MCF 10A (cell line): ENCODE measurements around the gene DOCK11. TPM values are rescaled to one million over a fixed set of nuclear protein-coding genes. Genes with fewer than 3 reads are reported as not detected.
A peak's percentile ranks its signal among the peaks of the same experiment; 100 is the strongest.

Source experiments
- BruUV-seq: library from RNA; stranded (reverse); fragments of 400-500 nt; replicated peaks from 2 replicates; lab custom pipeline; 2021; lab: Mats Ljungman, UMichigan
- CTCF ChIA-PET: fragments of 300-600 bp; sonication (Branson Sonifier 250); formaldehyde crosslinking; extraction: SDS; loops from one replicate; lab custom pipeline; 2021; ENCODE audit warnings: antibody characterized with exemption, inconsistent platforms; lab: Yijun Ruan, JAX
- POLR2A ChIA-PET: fragments of 300-600, 350-650 bp; sonication (Branson Sonifier 250); formaldehyde crosslinking; extraction: SDS; loops from one replicate; lab custom pipeline; 2020; ENCODE audit warnings: antibody characterized with exemption, inconsistent platforms; lab: Yijun Ruan, JAX
- DNase-seq: peaks from one replicate; pipeline ENCODE4 v3.0.0-alpha.2; 2018; ENCODE audit not compliant: unreplicated experiment
- H3K27ac Mint-ChIP-seq: one replicate; pipeline ENCODE4 v1.8.0; 2022; ENCODE audit warnings: mild to moderate bottlenecking, low read depth, mixed read lengths; ENCODE audit not compliant: unreplicated experiment
- H3K27me3 Mint-ChIP-seq: one replicate; pipeline ENCODE4 v1.8.0; 2022; ENCODE audit warnings: mixed read lengths; ENCODE audit not compliant: insufficient read depth, unreplicated experiment
- H3K36me3 Mint-ChIP-seq: one replicate; pipeline ENCODE4 v1.8.0; 2022; ENCODE audit warnings: mild to moderate bottlenecking, moderate library complexity, mixed read lengths; ENCODE audit not compliant: insufficient read depth, unreplicated experiment
- H3K4me1 Mint-ChIP-seq: one replicate; pipeline ENCODE4 v1.8.0; 2022; ENCODE audit warnings: mixed read lengths; ENCODE audit not compliant: insufficient read depth, unreplicated experiment
- H3K4me3 Mint-ChIP-seq: one replicate; pipeline ENCODE4 v1.8.0; 2022; ENCODE audit warnings: mild to moderate bottlenecking, moderate library complexity, mixed read lengths; ENCODE audit not compliant: unreplicated experiment
- H3K9me3 Mint-ChIP-seq: one replicate; pipeline ENCODE4 v1.8.0; 2022; ENCODE audit warnings: mixed read lengths; ENCODE audit not compliant: unreplicated experiment
- CTCF ChIP-seq: fragments of 200-600 bp; IDR thresholded peaks from one replicate; pipeline ENCODE4 v1.8.0; 2022; ENCODE audit warnings: antibody characterized with exemption, mild to moderate bottlenecking; ENCODE audit not compliant: unreplicated experiment
- intact Hi-C: fragments of 100-400 bp; cut with micrococcal nuclease; formaldehyde crosslinking; loops from 2 replicates; pipeline ENCODE4 v1.14.1; 2022
- total RNA-seq: library from RNA; stranded (reverse); gene quantifications from 2 replicates; pipeline ENCODE4 v1.2.3, GENCODE V29; 2022

DOCK11 gene
- total RNA-seq, 1 experiment from 2014 or later, result 1.9 TPM

- CTCF ChIA-PET, result no interaction called here
- H3K27me3 Mint-ChIP-seq, result peaks cover 22% of the 10 kb centered on the region
- TF ChIP-seq CTCF, result no peak
- POLR2A ChIA-PET, result interaction anchor here (0.7 kb wide), 1 partner anchor 13 kb away, joined by 3 read pairs; no protein-coding TSS in a partner anchor
- no peak overlapping the region for H3K4me3 Mint-ChIP-seq
- no TSS peak for BruUV-seq
- peaks cover 6% of the 10 kb centered on the region for H3K4me1 Mint-ChIP-seq
- peaks cover 6% of the 10 kb centered on the region for H3K9me3 Mint-ChIP-seq
- no peak overlapping the region for H3K27ac Mint-ChIP-seq
- no peaks in the 10 kb centered on the region for H3K36me3 Mint-ChIP-seq
- intact Hi-C loops, result no loop called here
- no peak for DNase-seq
Measured at GRCh38 chrX:118504581-118504980, 9.0 kb downstream of the DOCK11 start.

GRCh38 chrX:118506805-118507480, 11.3 kb downstream of the DOCK11 start:
- H3K36me3 Mint-ChIP-seq, result no peaks in the 10 kb centered on the region
- ChIA-PET POLR2A (interaction anchor here (0.7 kb wide), 1 partner anchor 149 kb away, joined by 3 read pairs; no protein-coding TSS in a partner anchor), CTCF (interaction anchor here (0.6 kb wide), 1 partner anchor 342 kb away, joined by 3 read pairs; no protein-coding TSS in a partner anchor)
- TF ChIP-seq CTCF, result no peak
- no peak for DNase-seq
- peaks cover 6% of the 10 kb centered on the region for H3K4me1 Mint-ChIP-seq
- H3K27ac Mint-ChIP-seq, result no peak overlapping the region
- H3K4me3 Mint-ChIP-seq, result no peak overlapping the region
- intact Hi-C loops, result no loop called here
- BruUV-seq, result no TSS peak
- H3K9me3 Mint-ChIP-seq, result peaks cover 6% of the 10 kb centered on the region
- H3K27me3 Mint-ChIP-seq, result peaks cover 36% of the 10 kb centered on the region

GRCh38 chrX:118507766-118508165, 12.2 kb downstream of the DOCK11 start:
- H3K36me3 Mint-ChIP-seq, result no peaks in the 10 kb centered on the region
- CTCF ChIA-PET, result no interaction called here

GRCh38 chrX:118508221-118508620, 12.6 kb downstream of the DOCK11 start:
- peaks cover 24% of the 10 kb centered on the region for H3K27me3 Mint-ChIP-seq
- ChIA-PET CTCF (no interaction called here), POLR2A (no interaction called here)
- no peak for DNase-seq
- peaks cover 11% of the 10 kb centered on the region for H3K9me3 Mint-ChIP-seq
- intact Hi-C loops, result no loop called here
- H3K4me3 Mint-ChIP-seq, result no peak overlapping the region
- TF ChIP-seq CTCF, result no peak
- no peak overlapping the region for H3K27ac Mint-ChIP-seq
- BruUV-seq, result no TSS peak
- H3K4me1 Mint-ChIP-seq, result peaks cover 6% of the 10 kb centered on the region
- H3K36me3 Mint-ChIP-seq, result no peaks in the 10 kb centered on the region

More at GRCh38 chrX:118507766-118508165, 12.2 kb downstream of the DOCK11 start:
- peak; percentile 37 for DNase-seq
- intact Hi-C loops, result no loop called here
- no peak overlapping the region for H3K4me3 Mint-ChIP-seq
- no peak overlapping the region for H3K27ac Mint-ChIP-seq
- H3K27me3 Mint-ChIP-seq, result peaks cover 28% of the 10 kb centered on the region
- BruUV-seq, result no TSS peak
- POLR2A ChIA-PET, result no interaction called here
- no peak for TF ChIP-seq CTCF
- H3K9me3 Mint-ChIP-seq, result peaks cover 8% of the 10 kb centered on the region
- H3K4me1 Mint-ChIP-seq, result peaks cover 6% of the 10 kb centered on the region
